ENCODE results near the gene LEMD2.

GRCh38 chr6:33722103-33722623, 66.8 kb downstream of the LEMD2 start:
- TF ChIP-seq, protein P1, sequence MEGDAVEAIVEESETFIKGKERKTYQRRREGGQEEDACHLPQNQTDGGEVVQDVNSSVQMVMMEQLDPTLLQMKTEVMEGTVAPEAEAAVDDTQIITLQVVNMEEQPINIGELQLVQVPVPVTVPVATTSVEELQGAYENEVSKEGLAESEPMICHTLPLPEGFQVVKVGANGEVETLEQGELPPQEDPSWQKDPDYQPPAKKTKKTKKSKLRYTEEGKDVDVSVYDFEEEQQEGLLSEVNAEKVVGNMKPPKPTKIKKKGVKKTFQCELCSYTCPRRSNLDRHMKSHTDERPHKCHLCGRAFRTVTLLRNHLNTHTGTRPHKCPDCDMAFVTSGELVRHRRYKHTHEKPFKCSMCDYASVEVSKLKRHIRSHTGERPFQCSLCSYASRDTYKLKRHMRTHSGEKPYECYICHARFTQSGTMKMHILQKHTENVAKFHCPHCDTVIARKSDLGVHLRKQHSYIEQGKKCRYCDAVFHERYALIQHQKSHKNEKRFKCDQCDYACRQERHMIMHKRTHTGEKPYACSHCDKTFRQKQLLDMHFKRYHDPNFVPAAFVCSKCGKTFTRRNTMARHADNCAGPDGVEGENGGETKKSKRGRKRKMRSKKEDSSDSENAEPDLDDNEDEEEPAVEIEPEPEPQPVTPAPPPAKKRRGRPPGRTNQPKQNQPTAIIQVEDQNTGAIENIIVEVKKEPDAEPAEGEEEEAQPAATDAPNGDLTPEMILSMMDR (IDR thresholded peaks at IDR 0.05): no peak
- TF ChIP-seq POLR2A (IDR thresholded peaks at IDR 0.05): no peak
